Mesothelial cell of epicardium (in vitro differentiated cells): ENCODE measurements around the gene NEDD9. TPM values are rescaled to one million over a fixed set of nuclear protein-coding genes. Genes with fewer than 3 reads are reported as not detected.

Source experiments
- DNase-seq, 2 experiments: peaks; one replicate each; pipeline ENCODE4 v3.0.0; 2021; ENCODE audit warnings: low spot score in 2 of 2; ENCODE audit not compliant: unreplicated experiment in 2 of 2
- H3K27ac Mint-ChIP-seq: 2 replicates; pipeline ENCODE4 v1.8.0; 2021; ENCODE audit warnings: mixed read lengths
- H3K27me3 Mint-ChIP-seq: 2 replicates; pipeline ENCODE4 v1.8.0; 2021; ENCODE audit warnings: low read depth, mixed read lengths
- H3K36me3 Mint-ChIP-seq: 2 replicates; pipeline ENCODE4 v1.8.0; 2021; ENCODE audit warnings: mixed read lengths
- H3K4me1 Mint-ChIP-seq: 2 replicates; pipeline ENCODE4 v1.8.0; 2021; ENCODE audit warnings: mixed read lengths
- H3K4me3 Mint-ChIP-seq: 2 replicates; pipeline ENCODE4 v1.8.0; 2021; ENCODE audit warnings: mild to moderate bottlenecking, moderate library complexity, mixed read lengths
- H3K9me3 Mint-ChIP-seq: 2 replicates; pipeline ENCODE4 v1.8.0; 2021; ENCODE audit warnings: mixed read lengths
- total RNA-seq: library from RNA; stranded (reverse); gene quantifications from 3 replicates; pipeline ENCODE4 v1.2.1, GENCODE V29; 2021
- TF ChIP-seq, protein P1 (sequence below): fragments of 200-600 bp; sonication (generic); IDR thresholded peaks from one replicate; pipeline ENCODE4 v1.5.0; 2021; ENCODE audit warnings: antibody characterized with exemption; ENCODE audit not compliant: unreplicated experiment

The NEDD9 gene
- total RNA-seq, 1 donor from 2014 or later: 28.6 TPM

DNA sequence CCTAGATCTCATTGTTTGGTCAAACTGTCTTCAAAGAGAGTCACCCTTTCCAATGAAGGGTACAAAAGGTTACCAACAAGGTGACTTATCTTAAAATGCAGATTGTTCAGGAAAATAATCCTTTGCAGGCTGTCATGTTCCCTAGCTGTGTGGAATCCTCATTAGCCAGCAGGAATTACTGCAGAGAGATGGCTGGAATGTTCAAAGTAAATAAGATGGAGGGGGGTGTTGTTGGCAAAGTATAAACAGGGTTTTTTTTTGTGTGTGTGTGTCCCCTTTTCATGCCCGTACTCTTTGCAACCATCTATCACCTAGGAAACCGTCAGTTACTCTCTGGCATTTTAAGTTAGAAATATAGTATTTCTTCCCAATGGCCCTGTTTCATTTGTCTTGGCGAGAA, 6.5 kb downstream of the NEDD9 start:
- peak overlapping the region; percentile 62 for H3K27ac Mint-ChIP-seq
- TF ChIP-seq, protein P1, sequence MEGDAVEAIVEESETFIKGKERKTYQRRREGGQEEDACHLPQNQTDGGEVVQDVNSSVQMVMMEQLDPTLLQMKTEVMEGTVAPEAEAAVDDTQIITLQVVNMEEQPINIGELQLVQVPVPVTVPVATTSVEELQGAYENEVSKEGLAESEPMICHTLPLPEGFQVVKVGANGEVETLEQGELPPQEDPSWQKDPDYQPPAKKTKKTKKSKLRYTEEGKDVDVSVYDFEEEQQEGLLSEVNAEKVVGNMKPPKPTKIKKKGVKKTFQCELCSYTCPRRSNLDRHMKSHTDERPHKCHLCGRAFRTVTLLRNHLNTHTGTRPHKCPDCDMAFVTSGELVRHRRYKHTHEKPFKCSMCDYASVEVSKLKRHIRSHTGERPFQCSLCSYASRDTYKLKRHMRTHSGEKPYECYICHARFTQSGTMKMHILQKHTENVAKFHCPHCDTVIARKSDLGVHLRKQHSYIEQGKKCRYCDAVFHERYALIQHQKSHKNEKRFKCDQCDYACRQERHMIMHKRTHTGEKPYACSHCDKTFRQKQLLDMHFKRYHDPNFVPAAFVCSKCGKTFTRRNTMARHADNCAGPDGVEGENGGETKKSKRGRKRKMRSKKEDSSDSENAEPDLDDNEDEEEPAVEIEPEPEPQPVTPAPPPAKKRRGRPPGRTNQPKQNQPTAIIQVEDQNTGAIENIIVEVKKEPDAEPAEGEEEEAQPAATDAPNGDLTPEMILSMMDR: no peak
- peaks cover 7% of the 10 kb centered on the region for H3K9me3 Mint-ChIP-seq
- no peak for DNase-seq
- no peak overlapping the region for H3K4me3 Mint-ChIP-seq
- H3K36me3 Mint-ChIP-seq: peaks cover 7% of the 10 kb centered on the region
- H3K4me1 Mint-ChIP-seq: peaks cover 81% of the 10 kb centered on the region
- H3K27me3 Mint-ChIP-seq: no peaks in the 10 kb centered on the region

GRCh38 chr6:11224966-11225463, 7.5 kb downstream of the NEDD9 start:
- Mint-ChIP-seq H3K9me3 (peaks cover 7% of the 10 kb centered on the region), H3K4me1 (peaks cover 81% of the 10 kb centered on the region), H3K36me3 (peaks cover 7% of the 10 kb centered on the region), H3K27me3 (no peaks in the 10 kb centered on the region), H3K4me3 (no peak overlapping the region), H3K27ac (peak overlapping the region; percentile 87)
- TF ChIP-seq, protein P1: no peak
- no peak for DNase-seq

DNA sequence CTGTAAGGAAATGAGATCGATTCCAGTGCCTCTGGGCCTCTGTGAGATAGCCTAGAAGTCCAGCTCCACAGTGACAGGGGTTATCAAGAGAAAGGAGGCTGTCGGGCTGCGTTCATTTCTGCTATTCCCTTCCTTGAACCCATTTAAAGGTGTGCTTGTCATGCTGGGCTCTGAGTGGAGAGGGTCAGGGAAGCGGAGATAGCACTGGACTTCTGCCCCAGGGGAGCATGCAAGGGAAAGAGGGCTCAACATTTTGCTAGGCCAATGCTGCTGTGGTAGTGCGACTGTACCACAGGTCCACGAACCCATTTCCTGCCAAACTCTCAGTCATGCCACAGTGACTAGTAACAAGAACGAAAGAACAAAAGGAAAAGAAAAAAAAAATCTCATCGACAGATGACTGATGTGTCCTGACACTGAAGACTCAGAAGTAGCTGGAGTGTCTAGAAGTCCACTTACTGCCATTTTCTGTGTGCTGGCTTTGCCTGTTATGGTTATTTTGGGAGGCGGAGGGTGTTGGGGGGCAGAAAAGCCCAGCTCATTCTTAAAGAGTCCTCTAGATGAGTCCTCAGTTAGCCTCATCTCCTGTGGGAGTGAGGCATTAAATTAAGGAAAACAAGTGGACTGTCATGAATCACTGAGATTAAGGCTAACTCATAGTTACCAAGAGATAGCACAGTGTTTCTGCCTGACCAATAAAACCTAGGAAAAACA, 8.1 kb downstream of the NEDD9 start:
- H3K36me3 Mint-ChIP-seq: peaks cover 9% of the 10 kb centered on the region
- TF ChIP-seq, protein P1: no peak
- peak overlapping the region; percentile 87 for H3K27ac Mint-ChIP-seq
- no peak overlapping the region for H3K4me3 Mint-ChIP-seq
- peaks cover 81% of the 10 kb centered on the region for H3K4me1 Mint-ChIP-seq
- peaks cover 7% of the 10 kb centered on the region for H3K9me3 Mint-ChIP-seq
- H3K27me3 Mint-ChIP-seq: no peaks in the 10 kb centered on the region
- no peak for DNase-seq

DNA sequence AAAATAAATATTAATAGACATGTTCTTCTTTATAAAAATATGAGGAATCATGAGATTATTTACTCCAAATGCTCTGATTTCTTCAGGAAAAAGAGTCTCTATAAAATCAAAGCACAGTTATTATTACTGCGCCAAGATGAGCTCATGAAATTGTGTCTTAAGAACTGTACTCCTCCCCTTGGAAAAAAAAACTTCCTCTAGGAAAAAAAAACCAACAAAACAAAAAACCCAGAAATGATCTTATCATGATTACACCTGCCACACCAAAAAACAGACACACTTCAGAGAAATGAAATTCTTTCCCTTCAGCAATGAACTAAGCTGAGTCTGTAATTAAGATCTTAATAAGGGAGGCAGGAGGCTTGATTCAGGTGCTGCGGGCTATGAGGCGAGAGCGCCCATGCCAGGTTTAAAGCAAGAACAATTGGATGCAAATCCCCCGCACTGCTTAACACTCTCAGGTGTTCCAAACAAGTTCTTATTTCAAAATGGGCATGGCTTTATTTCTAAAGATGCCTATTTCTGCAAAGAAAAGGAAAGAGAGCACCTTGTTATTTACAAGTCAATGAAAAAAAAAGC, 9.1 kb downstream of the NEDD9 start:
- no peak for DNase-seq
- Mint-ChIP-seq H3K9me3 (peaks cover 7% of the 10 kb centered on the region), H3K4me1 (peaks cover 86% of the 10 kb centered on the region), H3K27ac (no peak overlapping the region), H3K36me3 (peaks cover 9% of the 10 kb centered on the region), H3K27me3 (no peaks in the 10 kb centered on the region), H3K4me3 (no peak overlapping the region)
- TF ChIP-seq, protein P1: no peak

- H3K36me3 Mint-ChIP-seq: peaks cover 6% of the 10 kb centered on the region
- no peak for DNase-seq
- TF ChIP-seq, protein P1: no peak
- H3K4me3 Mint-ChIP-seq: no peak overlapping the region
- H3K9me3 Mint-ChIP-seq: peaks cover 5% of the 10 kb centered on the region
- no peaks in the 10 kb centered on the region for H3K27me3 Mint-ChIP-seq
- H3K4me1 Mint-ChIP-seq: peaks cover 88% of the 10 kb centered on the region
- H3K27ac Mint-ChIP-seq: peak overlapping the region; percentile 51
Measured at GRCh38 chr6:11222385-11223277, 9.8 kb downstream of the NEDD9 start.
